IPS DF 4.7 (cell line): ENCODE results near the gene CCDC102A.

ENCODE experiments used
- DNase-seq: peaks from one replicate; pipeline ENCODE4 v3.0.0-alpha.2; 2013; ENCODE audit warnings: low spot score; ENCODE audit errors: extremely low read depth

The CCDC102A gene

GRCh38 chr16:57462209-57462977 lies 74.0 kb downstream of the CCDC102A start, which contains the start of gene POLR2C:
TSS of gene POLR2C (plus strand) at chr16:57462679. CDS start at chr16:57462725, 46 bp downstream.
- DNase-seq: no peak
